Vagina (tissue), 2 donors: ENCODE data around the gene NUP188.

ENCODE experiments used
- CTCF ChIP-seq, 3 experiments: fragments of 450-650 bp in 2 of 3; fragments of 200-600 bp in 1 of 3; sonication (generic) in 1 of 3; IDR thresholded peaks; one replicate each; pipeline ENCODE4 v1.5.1; 2017 to 2019; ENCODE audit warnings: antibody characterized with exemption in 3 of 3, mild to moderate bottlenecking in 2 of 3, moderate library complexity in 2 of 3
- POLR2A ChIP-seq, 2 donors: fragments of 450-650 bp; IDR thresholded peaks; one replicate each; pipeline ENCODE4 v1.6.1; 2017; ENCODE audit warnings: antibody characterized with exemption in 2 of 2, mild to moderate bottlenecking in 2 of 2, moderate library complexity in 2 of 2
- POLR2AphosphoS5 ChIP-seq, 2 donors: sonication (generic); formaldehyde crosslinking; IDR thresholded peaks; one replicate each; pipeline ENCODE4 v1.9.0; 2017; ENCODE audit warnings: antibody characterized with exemption in 2 of 2, mild to moderate bottlenecking in 2 of 2, low read depth in 1 of 2; ENCODE audit not compliant: insufficient read depth in 1 of 2

DNA sequence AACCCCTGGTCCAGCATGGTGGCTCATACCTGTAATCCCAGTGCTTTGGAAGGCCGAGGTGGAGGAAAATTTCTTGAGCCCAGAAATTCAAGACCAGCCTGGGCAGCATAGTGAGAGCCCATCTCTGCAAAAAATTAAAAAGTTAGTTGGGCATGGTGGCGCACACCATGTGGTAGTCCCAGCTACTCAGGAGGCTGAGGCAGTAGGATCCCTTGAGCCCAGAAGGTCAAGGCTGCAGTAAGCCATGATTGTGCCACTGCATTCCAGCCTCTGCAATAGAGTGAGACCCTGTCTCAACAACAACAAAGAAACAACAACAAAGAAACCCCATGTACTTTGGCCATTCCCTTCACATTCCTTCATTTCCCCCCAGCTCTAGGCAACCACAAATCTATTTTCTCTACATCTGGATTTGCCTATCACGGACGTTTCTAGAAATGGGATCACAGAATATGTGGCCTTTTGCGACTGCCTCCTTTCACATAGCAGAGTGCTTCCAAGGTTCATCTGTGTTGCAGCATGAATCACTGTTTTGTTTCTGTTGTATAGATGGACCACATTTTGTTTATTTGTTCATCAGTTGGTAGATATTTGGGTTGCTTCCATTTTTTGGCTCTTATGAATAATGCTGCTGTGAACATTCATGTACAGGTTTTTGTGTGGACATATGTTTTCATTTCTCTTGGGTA lies 106.8 kb downstream of the NUP188 start:
- TF ChIP-seq CTCF (IDR thresholded peaks at IDR 0.05) = no peak
- TF ChIP-seq POLR2A (IDR thresholded peaks at IDR 0.05) = no peak
- no peak for TF ChIP-seq POLR2AphosphoS5 (IDR thresholded peaks at IDR 0.05; ENCODE audit: insufficient read depth in 1 of 2, low read depth in 1 of 2)
